ENCODE results near the gene TMEM145.

Gene TMEM145

GRCh38 chr19:42323473-42323851 is 10.4 kb downstream of the TMEM145 start:
- no peak for DNase-seq (ENCODE audit: low spot score)
- TF ChIP-seq CTCF (IDR thresholded peaks at IDR 0.05; ENCODE audit: extremely low read depth, missing control alignments): no peak

- no peak for TF ChIP-seq CTCF (IDR thresholded peaks at IDR 0.05; ENCODE audit: extremely low read depth, missing control alignments)
- DNase-seq (ENCODE audit: low spot score): peak; percentile 69
Measured at GRCh38 chr19:42323852-42324654, 10.9 kb downstream of the TMEM145 start.

GRCh38 chr19:42324655-42325307 is 11.7 kb downstream of the TMEM145 start:
- DNase-seq (ENCODE audit: low spot score): no peak
- no peak for TF ChIP-seq CTCF (IDR thresholded peaks at IDR 0.05; ENCODE audit: extremely low read depth, missing control alignments)

- peak; percentile 99 for DNase-seq (ENCODE audit: low spot score)
- TF ChIP-seq CTCF (IDR thresholded peaks at IDR 0.05; ENCODE audit: extremely low read depth, missing control alignments): peak; percentile 88
Measured at GRCh38 chr19:42325308-42325895, 12.3 kb downstream of the TMEM145 start, which contains the start of gene MEGF8. Gene MEGF8 (plus strand): TSS chr19:42325635. CDS start chr19:42326244, 609 bp downstream.

- DNase-seq (ENCODE audit: low spot score): peak; percentile 63
- no peak for TF ChIP-seq CTCF (IDR thresholded peaks at IDR 0.05; ENCODE audit: extremely low read depth, missing control alignments)
Measured at GRCh38 chr19:42325896-42326771, 13.0 kb downstream of the TMEM145 start.

- no peak for TF ChIP-seq CTCF (IDR thresholded peaks at IDR 0.05; ENCODE audit: extremely low read depth, missing control alignments)
- DNase-seq (ENCODE audit: low spot score): no peak
Measured at GRCh38 chr19:42326969-42327368, 13.9 kb downstream of the TMEM145 start.

All from GM20000 (cell line).